ENCODE measurements around the gene PCDHA6.
"Not testable (repeated sequence)": the region's sequence is repeated elsewhere in the genome, so short reads cannot be mapped to it uniquely, and the experiment has no call there.

PCDHA6 gene

DNA sequence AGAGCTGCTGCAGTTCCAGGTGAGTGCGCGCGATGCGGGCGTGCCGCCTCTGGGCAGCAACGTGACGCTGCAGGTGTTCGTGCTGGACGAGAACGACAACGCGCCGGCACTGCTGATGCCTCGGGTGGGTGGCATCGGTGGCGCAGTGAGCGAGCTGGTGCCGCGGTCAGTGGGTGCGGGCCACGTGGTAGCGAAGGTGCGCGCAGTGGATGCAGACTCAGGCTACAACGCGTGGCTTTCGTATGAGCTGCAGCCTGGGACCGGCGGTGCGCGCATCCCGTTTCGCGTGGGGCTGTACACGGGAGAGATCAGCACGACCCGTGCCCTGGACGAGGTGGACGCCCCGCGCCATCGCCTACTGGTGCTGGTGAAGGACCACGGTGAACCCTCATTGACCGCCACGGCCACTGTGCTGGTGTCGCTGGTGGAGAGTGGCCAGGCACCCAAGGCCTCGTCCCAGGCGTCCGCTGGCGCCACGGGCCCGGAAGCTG is 24.9 kb upstream of the PCDHA6 start:
- TF ChIP-seq POLR2A (IDR thresholded peaks at IDR 0.05; ENCODE audit: extremely low read depth, insufficient read length) (no peak), MYC (IDR thresholded peaks at IDR 0.05; ENCODE audit: low read depth, low read length) (no peak), CTCF (IDR thresholded peaks at IDR 0.05; ENCODE audit: low read depth, low read length) (no peak)
- TF ChIP-seq, protein P1, sequence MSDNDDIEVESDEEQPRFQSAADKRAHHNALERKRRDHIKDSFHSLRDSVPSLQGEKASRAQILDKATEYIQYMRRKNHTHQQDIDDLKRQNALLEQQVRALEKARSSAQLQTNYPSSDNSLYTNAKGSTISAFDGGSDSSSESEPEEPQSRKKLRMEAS (IDR thresholded peaks at IDR 0.05; ENCODE audit: low read depth, low read length) = no peak
- no peak for DNase-seq (ENCODE audit: low read depth)
- no peak overlapping the region for H3K4me3 ChIP-seq (ENCODE audit: low read depth, low read length)

DNA sequence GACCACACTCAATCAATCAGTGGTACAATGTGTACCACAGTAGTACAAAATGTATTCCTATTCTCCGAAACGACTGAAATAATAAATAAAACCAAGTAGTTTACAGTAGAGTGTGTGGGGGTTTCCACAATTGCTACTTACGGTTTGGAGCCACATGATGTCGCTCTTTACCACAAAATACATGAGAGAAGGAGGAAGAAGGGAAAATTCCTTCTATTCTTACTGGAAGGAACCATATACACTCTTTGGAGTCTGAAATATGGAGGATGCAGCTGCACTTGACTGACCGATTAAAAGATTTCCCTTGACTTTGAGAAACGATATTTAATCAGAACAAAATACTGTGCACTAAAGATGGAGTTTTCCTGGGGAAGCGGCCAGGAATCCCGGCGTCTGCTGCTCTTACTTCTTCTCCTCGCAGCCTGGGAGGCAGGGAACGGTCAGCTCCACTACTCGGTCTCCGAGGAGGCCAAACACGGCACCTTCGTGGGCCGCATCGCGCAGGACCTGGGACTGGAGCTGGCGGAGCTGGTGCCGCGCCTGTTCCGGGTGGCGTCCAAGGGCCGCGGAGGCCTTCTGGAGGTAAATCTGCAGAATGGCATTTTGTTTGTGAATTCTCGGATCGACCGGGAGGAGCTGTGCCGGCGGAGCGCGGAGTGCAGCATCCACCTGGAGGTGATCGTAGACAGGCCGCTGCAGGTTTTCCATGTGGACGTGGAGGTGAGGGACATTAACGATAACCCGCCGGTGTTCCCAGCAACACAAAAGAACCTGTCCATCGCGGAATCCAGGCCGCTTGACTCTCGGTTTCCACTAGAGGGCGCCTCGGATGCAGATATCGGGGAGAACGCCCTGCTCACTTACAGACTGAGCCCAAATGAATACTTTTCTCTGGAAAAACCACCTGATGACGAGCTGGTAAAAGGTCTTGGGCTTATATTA is 20.7 kb upstream of the PCDHA6 start, which contains the start of gene PCDHA4:
Gene PCDHA4, plus strand, starts transcription at position 235 of the 942 bp plus-strand sequence.
- peak; percentile 31 for DNase-seq (ENCODE audit: low read depth)
- no peak within 1 kb of the TSS for H3K4me3 ChIP-seq (ENCODE audit: low read depth, low read length)
- TF ChIP-seq CTCF (IDR thresholded peaks at IDR 0.05; ENCODE audit: low read depth, low read length) (peak; percentile 49), POLR2A (IDR thresholded peaks at IDR 0.05; ENCODE audit: extremely low read depth, insufficient read length) (no peak), MYC (IDR thresholded peaks at IDR 0.05; ENCODE audit: low read depth, low read length) (no peak)
- TF ChIP-seq, protein P1 (IDR thresholded peaks at IDR 0.05; ENCODE audit: low read depth, low read length) = no peak

DNA sequence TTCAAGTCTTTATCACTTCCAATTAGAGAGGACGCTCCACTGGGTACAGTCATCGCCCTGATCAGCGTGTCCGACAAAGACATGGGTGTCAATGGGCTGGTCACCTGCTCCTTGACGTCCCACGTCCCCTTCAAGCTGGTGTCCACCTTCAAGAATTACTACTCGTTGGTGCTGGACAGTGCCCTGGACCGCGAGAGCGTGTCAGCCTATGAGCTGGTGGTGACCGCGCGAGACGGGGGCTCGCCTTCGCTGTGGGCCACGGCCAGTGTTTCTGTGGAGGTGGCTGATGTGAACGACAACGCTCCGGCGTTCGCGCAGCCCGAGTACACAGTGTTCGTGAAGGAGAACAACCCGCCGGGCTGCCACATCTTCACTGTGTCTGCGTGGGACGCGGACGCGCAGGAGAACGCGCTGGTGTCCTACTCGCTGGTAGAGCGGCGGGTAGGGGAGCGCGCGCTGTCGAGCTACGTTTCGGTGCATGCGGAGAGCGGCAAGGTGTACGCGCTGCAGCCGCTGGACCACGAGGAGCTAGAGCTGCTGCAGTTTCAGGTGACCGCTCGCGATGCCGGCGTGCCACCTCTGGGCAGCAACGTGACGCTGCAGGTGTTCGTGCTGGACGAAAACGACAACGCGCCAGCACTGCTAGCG is 19.4 kb upstream of the PCDHA6 start:
- DNase-seq (ENCODE audit: low read depth); H3K4me3 ChIP-seq (ENCODE audit: low read depth, low read length): not testable (repeated sequence)

DNA sequence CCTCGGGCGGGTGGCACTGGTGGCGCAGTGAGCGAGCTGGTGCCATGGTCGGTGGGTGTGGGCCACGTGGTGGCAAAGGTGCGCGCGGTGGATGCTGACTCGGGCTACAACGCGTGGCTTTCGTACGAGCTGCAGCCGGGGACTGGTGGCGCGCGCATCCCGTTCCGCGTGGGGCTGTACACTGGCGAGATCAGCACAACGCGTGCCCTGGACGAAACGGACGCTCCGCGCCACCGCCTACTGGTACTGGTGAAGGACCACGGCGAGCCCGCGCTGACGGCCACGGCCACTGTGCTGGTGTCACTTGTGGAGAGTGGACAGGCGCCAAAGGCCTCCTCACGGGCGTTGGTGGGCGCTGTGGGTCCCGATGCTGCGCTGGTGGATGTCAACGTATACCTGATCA is 18.9 kb upstream of the PCDHA6 start:
- DNase-seq (ENCODE audit: low read depth) = no peak
- TF ChIP-seq, protein P1 (IDR thresholded peaks at IDR 0.05; ENCODE audit: low read depth, low read length) = no peak
- TF ChIP-seq POLR2A (IDR thresholded peaks at IDR 0.05; ENCODE audit: extremely low read depth, insufficient read length) = no peak
- TF ChIP-seq MYC (IDR thresholded peaks at IDR 0.05; ENCODE audit: low read depth, low read length) = no peak
- TF ChIP-seq CTCF (IDR thresholded peaks at IDR 0.05; ENCODE audit: low read depth, low read length) = no peak
- no peak overlapping the region for H3K4me3 ChIP-seq (ENCODE audit: low read depth, low read length)

GRCh38 chr5:140821375-140822280 is 6.1 kb upstream of the PCDHA6 start, which contains the start of gene PCDHA5:
Gene PCDHA5 (plus strand): TSS chr5:140821613.
- peak; percentile 23 for TF ChIP-seq CTCF (IDR thresholded peaks at IDR 0.05; ENCODE audit: low read depth, low read length)
- no peak for TF ChIP-seq POLR2A (IDR thresholded peaks at IDR 0.05; ENCODE audit: extremely low read depth, insufficient read length)
- DNase-seq (ENCODE audit: low read depth) = peak; percentile 28
- H3K4me3 ChIP-seq (ENCODE audit: low read depth, low read length) = no peak within 1 kb of the TSS

DNA sequence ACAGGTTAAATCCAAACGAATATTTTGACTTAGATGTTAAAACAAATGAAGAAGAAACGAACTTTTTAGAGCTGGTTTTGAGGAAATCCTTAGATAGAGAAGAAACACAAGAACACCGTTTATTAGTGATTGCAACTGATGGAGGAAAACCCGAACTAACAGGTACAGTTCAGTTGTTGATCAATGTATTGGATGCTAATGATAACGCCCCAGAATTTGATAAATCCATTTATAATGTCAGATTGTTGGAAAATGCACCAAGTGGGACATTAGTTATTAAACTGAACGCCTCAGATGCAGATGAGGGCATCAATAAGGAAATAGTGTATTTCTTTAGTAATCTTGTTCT is 5.5 kb upstream of the PCDHA6 start:
- DNase-seq (ENCODE audit: low read depth) = no peak
- no peak for TF ChIP-seq MYC (IDR thresholded peaks at IDR 0.05; ENCODE audit: low read depth, low read length)
- TF ChIP-seq, protein P1 (IDR thresholded peaks at IDR 0.05; ENCODE audit: low read depth, low read length) = no peak
- no peak for TF ChIP-seq POLR2A (IDR thresholded peaks at IDR 0.05; ENCODE audit: extremely low read depth, insufficient read length)
- TF ChIP-seq CTCF (IDR thresholded peaks at IDR 0.05; ENCODE audit: low read depth, low read length) = no peak
- no peak overlapping the region for H3K4me3 ChIP-seq (ENCODE audit: low read depth, low read length)

DNA sequence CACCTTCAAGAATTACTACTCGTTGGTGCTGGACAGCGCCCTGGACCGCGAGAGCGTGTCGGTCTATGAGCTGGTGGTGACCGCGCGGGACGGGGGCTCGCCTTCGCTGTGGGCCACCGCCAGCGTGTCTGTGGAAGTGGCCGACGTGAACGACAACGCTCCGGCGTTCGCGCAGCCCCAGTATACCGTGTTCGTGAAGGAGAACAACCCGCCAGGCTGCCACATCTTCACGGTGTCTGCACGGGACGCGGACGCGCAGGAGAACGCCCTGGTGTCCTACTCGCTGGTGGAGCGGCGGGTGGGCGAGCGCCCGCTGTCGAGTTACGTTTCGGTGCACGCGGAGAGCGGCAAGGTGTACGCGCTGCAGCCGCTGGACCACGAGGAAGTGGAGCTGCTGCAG is 4.8 kb upstream of the PCDHA6 start:
- not testable (repeated sequence) for H3K4me3 ChIP-seq (ENCODE audit: low read depth, low read length); DNase-seq (ENCODE audit: low read depth)
